GM19239 (cell line): Measurements from ENCODE around the gene LRIG1.

Source experiments
- DNase-seq: peaks from one replicate; pipeline ENCODE4 v3.0.0; 2011; ENCODE audit warnings: low spot score; ENCODE audit not compliant: insufficient read length
- FAIRE-seq: peaks from 2 replicates; lab custom pipeline; 2011; peaks lifted over from hg19 to GRCh38; lab: Jason Lieb, UNC

The LRIG1 gene, protein sequence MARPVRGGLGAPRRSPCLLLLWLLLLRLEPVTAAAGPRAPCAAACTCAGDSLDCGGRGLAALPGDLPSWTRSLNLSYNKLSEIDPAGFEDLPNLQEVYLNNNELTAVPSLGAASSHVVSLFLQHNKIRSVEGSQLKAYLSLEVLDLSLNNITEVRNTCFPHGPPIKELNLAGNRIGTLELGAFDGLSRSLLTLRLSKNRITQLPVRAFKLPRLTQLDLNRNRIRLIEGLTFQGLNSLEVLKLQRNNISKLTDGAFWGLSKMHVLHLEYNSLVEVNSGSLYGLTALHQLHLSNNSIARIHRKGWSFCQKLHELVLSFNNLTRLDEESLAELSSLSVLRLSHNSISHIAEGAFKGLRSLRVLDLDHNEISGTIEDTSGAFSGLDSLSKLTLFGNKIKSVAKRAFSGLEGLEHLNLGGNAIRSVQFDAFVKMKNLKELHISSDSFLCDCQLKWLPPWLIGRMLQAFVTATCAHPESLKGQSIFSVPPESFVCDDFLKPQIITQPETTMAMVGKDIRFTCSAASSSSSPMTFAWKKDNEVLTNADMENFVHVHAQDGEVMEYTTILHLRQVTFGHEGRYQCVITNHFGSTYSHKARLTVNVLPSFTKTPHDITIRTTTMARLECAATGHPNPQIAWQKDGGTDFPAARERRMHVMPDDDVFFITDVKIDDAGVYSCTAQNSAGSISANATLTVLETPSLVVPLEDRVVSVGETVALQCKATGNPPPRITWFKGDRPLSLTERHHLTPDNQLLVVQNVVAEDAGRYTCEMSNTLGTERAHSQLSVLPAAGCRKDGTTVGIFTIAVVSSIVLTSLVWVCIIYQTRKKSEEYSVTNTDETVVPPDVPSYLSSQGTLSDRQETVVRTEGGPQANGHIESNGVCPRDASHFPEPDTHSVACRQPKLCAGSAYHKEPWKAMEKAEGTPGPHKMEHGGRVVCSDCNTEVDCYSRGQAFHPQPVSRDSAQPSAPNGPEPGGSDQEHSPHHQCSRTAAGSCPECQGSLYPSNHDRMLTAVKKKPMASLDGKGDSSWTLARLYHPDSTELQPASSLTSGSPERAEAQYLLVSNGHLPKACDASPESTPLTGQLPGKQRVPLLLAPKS

DNA sequence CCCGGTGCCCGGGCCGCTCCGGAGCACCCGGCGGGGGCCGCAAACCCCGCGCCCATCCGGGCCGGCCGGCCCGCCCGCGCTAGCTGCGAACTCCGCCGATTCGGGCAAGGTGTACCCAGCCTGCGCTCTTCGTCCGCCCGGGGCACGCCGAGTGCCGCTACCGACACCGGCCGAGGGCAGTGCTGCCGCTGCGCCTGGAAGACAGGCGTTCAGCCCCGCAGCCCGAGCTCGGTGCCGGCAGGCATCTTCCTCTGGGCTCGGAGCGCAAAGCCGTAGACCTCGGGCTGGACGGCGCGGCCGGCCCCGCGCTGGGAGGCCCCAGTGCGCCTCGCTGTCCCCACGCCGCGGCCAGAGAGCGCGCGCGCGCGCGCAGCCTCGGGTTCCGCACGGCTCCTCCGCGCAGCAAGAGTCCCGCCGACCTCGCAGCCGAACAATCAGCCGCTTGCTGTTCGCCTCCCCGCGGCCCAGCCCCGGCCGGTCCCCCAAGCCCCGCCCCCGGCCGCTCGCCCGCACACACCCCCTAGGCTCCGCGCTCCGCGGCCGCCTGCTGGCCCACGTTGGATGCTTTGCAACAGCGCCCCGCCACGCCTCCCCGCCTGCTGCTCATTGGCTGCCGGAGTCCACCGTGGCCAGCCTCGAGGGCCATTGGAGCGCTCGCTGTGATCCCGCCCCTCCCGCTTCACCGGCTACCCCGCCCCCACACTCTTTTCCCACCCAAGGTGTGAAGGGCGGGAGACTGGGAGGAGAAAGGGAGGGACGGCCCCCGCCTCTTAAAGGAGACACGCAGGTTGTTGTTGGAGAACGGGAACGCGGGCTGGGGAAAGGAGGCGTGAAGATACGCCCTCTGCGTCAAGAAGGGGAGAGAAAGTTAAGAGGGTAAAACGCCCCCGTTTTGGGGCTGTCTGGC is at the start of gene LRIG1:
LRIG1 (minus strand) TSS at position 447 of the 907 bp plus-strand sequence. CDS start 615 bp downstream, outside the sequence.
- FAIRE-seq = peak; percentile 97
- DNase-seq = peak; percentile 81

DNA sequence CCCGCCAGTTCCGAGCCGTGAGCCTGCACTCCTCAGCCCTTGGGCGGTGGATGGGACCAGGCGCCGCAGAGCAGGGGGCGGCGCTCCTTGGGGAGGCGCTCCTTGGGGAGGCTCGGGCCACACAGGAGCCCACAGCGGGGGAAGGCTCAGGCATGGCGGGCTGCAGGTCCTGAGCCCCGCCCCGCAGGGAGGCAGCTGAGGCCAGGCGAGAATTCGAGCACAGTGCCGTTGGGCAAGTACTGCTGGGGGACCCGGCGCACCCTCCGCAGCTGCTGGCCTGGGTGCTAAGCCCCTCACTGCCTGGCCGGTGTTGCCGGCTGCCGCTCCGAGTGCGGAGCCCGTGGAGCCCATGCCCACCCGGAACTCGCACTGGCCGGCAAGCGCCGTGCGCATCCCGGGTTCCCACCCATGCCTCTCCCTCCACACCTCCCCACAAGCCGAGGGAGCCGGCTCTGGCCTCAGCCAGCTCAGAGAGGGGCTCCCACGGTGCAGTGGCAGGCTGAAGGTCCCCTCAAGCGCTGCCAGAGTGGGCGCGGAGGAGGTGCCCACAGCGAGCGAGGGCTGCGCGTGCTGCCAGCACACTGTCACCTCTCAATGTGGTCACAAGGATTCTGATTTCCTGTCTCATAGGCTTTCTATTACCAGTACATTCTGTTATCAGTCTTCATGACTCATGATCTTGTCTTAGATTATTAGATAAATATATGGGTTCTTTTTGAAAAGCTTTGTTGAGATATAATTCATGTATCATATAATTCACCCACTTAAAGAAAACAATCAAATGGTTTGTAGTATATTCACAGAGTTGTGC is 44.0 kb upstream of the LRIG1 start:
- no peak for FAIRE-seq
- DNase-seq = no peak

DNA sequence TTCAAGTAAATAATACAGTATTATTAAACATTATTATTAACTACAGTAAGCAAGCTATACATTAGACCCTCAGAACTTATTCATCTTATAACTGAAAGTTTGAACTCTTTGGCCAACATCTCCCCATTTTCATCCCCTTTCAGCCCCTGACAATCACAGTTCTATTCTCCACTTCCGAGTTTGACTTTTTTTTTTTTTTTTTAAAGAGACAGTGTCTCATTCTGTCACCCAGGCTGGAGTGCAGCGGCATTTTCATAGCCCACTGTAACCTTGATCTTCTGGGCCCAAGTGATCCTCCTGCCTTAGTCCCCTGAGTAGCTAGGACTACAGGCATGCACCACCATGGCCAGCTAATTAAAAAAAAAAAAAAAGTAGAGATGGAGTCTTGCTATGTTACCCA is 41.3 kb upstream of the LRIG1 start:
- FAIRE-seq = no peak
- DNase-seq = no peak

DNA sequence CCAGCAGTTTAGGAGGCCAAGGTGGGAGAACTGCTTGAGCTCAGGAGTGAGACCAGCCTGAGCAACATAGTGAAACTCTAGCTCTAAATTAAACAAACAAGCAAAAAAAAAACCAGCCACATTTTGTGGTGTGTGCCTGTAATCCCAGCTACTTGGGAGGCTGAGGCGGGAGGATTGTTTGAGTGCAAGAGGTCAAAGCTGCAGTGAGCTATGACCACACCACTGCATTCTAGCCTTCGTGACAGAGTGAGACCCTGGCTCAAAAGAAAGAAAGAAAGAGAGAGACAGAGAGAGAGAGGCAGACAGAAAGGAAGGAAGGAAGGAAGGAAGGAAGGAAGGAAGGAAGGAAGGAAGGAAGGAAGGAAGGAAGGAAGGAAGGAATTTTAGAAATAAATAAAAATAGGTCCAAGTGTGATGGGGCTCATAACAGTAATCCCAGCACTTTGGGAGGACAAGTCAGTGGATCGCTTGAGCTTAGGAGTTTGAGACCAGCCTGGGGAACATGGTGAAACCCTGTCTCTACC is 38.7 kb upstream of the LRIG1 start:
- no peak for FAIRE-seq
- DNase-seq = no peak

DNA sequence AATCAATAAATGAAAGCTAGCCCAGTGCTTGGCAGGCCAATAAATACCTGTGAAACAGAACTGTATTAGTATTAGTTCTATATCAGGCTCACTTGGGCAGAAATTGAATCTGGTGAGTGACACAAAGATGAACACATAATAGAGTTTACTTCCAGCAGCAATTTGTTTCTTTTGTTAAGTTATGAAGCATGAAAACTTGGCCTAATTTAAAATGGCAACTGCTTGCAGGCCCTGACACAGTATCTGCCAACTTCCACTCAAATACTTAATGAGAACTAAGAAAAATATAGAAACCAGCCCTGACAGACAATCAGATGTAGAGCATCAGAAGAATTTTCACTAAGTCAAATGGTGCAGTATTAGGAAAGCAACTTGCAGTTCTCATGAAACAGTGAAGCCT is 37.6 kb upstream of the LRIG1 start:
- no peak for FAIRE-seq
- no peak for DNase-seq

DNA sequence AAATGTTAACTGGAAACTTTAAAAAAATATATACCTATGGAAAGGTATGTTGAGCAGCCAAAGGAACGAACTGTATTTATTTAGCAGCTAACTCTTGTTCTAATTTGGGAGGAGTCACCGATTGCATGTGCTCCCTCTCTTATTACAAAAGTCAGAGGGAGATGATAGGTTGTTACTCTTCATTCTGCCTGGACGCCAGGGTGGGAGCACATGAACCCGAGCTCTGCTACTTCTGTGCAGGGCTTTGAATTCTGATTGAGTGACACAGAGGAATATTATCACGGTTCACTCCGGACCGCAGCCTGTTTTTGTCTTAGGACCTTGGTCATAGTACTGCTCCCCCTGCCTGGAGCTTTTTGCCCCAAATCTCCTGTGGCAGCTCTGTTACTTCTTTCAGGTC is 36.9 kb upstream of the LRIG1 start:
- DNase-seq (no peak), FAIRE-seq (no peak)

DNA sequence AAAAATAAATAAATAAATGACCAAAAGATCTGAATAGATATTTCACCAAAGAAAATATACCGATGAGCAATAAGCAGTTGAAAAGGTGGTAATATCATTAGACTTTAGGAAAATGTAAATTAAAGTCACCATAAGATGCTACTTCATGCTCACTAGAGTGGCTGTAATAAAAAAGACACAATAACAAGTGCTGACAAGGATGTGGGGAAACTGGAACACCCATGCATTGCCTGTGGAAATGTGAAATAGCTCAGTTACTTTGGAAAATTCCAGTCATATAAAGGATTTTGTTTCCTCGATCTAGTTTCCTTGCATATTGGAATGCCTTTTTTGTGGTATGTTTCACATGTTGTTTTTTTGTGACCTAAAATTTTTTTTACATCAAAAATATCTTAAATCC is 36.0 kb upstream of the LRIG1 start:
- FAIRE-seq = no peak
- no peak for DNase-seq

DNA sequence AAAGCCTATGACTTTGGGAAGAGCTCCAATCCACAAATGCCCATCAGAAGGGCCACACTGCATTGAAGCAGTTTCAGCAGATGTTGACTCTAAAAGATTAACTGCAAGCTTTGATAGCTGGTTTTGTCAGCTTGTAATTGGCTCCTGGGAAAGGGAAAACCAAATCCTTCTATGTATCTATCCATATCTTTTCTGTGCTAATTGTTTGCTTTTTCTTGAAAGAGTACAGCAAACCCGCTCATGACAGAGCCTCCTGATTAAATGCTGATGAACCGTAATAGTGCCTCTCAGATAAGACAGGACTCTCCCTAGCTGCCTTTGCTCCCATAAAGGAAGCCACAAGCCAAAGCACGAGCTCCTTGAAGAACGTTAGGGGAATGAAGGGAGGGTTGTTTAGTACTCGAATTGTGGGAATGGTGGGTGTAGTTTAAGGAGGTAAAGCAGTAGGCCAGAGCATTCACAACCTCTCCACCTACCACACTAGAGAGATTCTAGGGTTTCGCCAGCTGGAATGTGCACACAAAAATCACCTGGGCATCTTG is 33.6 kb upstream of the LRIG1 start:
- DNase-seq (no peak), FAIRE-seq (no peak)

DNA sequence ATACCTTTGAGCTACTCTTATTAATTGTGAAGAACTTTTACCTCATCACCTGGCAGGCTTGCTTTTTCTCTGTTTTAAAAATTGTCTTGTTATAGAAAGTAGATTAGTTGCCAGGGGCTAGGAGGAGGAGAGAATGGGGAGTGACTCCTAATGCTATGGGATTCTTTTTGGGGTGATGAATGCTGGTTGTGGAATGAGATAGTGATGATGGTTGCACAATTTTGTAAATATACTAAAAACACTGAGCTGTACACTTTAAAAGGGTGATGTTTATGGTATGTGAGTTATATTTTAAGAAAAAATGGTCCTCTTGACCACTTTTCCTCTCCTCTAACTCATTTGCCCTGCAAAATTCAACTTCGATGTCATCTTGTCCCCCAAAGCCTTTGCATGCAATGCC is 31.8 kb upstream of the LRIG1 start:
- no peak for FAIRE-seq
- no peak for DNase-seq

DNA sequence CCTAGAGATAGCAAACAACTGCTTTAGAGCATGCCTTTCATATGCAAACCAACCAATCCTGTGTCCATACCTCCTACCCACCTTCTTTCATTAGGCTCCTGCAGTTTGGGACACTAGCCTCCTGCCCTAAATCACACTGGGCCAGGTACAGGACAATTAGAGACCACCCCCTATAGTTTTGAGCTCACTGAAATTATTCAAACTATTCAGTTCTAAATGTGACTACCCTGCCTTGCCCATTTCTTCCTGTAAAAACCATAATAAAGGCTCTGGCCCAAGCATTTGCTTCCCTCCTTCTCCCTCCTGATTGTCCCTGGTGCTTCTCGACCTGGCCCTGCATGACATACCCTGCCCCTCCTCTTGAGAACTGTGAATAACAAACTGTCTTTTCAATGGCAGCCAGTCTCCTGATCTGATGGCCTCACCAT is 31.4 kb upstream of the LRIG1 start:
- DNase-seq (no peak), FAIRE-seq (no peak)

DNA sequence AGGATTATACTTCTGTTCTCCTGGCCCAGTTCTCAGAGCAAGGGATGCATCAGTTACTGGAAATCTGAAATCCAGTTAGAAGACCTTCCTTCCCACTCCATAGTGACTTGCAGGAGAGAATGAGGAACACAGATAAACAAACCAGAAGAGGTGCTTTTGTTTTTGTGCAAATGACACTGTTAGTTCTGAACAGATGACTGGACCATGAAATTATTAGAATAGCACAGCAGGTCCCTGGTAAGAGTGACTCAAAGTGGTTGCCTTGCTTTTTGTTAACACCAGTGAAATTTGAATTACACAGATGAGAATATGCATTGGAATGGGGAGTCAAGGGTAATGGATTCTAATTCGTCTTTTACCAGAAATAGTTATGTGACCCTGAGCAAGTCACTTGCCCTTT is 30.4 kb upstream of the LRIG1 start:
- DNase-seq (no peak), FAIRE-seq (no peak)

DNA sequence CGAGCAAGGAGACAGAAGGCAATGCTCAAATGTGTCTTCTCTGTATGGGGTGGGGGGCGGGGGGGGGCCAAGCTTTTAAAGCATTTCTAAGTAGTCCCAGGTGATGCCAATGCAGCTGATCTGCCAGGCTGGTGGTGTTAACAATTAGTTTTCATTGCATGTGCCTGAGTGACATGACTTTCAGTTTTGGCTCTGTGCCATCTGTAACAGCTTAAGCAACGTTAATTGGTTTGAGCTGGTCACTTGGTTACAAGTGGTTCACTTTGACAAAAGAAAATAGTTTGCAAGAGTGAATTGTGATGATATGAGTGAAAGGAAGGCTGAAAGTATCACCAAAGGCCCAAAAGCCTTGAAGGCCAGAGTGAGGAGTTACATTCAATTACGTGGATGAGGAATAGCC is 26.4 kb upstream of the LRIG1 start:
- DNase-seq (no peak), FAIRE-seq (no peak)

DNA sequence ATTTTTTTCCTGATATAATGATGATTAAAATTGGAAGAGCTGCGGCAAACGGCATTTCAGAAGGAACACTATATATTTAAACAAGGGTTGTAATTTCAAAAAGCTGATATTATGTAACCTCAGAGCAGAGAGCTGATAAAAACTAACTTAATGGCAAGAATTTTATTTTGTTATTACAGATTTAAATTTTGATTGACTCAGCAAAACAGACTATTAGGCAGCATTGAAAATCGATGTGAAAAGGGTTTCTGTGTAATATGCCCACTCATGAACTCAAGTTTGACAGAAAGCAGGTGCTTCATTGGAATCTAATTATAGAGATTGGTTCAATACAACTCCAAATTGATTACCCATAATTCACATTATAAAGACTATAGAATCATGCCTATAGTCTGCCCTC is 24.9 kb upstream of the LRIG1 start:
- no peak for FAIRE-seq
- DNase-seq = no peak

DNA sequence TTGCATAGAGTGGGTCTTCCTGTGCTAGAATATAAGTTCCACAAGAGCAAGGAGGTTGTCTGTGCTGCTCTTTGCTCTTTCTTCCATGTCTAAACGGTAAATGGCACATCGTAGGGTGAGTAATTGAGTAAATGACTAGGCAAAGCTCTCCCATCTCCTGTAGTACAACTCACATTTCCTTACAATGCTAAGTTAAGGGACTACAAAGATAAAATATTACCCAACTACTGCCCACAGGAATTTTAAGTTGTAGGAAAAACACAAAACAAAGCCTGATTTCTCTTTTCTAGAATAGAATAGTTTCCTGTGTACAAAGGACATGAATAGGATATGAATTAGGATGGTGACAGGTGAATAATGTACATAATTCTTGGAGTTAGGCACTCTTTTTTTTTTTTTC is 19.9 kb upstream of the LRIG1 start:
- no peak for DNase-seq

DNA sequence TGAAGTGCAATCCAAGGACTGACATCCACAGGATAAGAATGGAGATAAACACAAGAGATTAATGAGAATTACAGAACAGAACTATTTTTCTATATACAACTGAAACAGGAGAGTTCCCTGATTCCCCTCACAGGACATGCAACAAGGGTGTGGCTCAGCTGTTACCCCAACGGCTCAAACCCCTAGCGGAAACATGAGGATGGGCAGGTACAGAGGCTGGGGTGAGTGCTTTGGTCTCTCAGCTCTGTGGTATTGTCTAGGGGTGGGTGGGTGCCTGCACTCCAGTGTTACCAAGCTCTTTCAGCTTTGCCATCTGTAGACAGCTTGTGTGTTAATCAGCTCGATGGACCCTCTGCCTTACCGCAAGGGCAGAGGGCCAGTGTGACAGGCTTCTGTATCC is 17.8 kb upstream of the LRIG1 start:
- DNase-seq = no peak
- no peak for FAIRE-seq

More for the DNA sequence above, 19.9 kb upstream of the LRIG1 start:
- FAIRE-seq = no peak

DNA sequence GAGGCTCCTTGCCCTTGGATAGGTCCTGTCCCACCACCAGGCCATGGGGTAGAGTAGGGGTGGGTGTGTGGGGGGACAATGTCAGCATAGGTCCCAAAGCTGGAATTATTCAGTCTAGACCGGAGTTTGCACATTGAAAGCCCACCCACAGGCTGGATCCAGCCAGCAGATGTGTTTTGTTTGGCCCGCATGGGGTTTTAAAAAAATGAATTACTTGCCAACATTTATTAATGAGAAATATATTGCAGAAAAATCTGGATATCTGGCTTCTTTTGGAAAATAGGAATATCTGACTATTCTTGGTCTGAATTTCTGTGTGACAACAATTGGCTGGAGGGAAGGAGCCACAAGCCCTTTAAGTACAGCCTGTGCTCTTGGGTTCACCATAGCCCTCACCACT is 17.3 kb upstream of the LRIG1 start:
- DNase-seq = no peak
- FAIRE-seq = no peak

DNA sequence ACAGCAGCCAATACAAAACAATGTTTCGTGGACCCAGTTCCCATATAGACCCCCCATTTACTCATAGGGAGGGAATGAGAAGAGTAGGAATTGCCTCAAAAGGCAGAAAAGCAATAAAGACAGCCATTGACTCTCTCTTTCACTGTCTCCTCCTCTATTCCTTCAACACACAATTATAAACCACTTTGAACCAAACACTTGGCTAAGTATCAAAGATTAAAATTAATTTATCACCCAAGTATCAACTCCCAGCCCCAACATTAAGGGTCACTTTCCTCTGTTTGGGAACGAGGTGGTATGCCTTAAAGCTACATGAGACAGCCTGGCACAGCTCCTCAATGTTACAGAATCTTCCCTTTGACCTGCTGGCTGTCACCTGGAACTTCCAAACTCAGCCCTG is 16.4 kb upstream of the LRIG1 start:
- no peak for DNase-seq
- no peak for FAIRE-seq

DNA sequence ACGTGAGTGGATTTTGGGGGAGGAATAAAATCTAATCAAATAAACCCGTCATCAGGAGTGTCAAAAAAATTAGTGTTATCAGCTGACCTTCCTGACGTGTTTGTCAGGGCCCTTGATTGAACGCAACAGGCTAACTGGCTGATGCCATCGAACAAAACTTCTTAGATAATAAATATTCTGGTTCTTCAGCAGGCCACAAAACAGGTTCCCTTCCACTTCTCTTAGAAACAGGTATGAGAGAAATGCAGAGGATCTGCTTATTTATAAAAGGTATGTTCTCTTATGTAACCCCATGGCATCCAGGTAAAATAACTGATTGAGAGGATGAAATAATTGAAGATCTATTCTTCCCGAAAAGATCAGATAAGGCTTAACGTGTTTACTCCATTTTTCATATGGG is 7.6 kb upstream of the LRIG1 start:
- FAIRE-seq = no peak
- no peak for DNase-seq
